Breast epithelium (tissue), 4 donors: ENCODE results near the gene PLS1. TPM values are rescaled to one million over a fixed set of nuclear protein-coding genes. Genes with fewer than 3 reads are reported as not detected.

ENCODE experiments used
- DNase-seq, 2 donors: peaks; one replicate each; pipeline ENCODE4 v3.0.0-alpha.2; 2019; ENCODE audit warnings: low spot score in 2 of 2
- H3K27ac ChIP-seq, 2 donors: fragments of 200-600 bp; sonication (generic) in 1 of 2; one replicate each; pipeline ENCODE4 v1.5.1; 2016 to 2019; ENCODE audit warnings: mild to moderate bottlenecking in 1 of 2
- H3K27me3 ChIP-seq, 2 donors: fragments of 200-600 bp; sonication (generic) in 1 of 2; one replicate each; pipeline versions ENCODE4 v1.5.1 to v1.6.0; 2017 to 2019; ENCODE audit warnings: control low read depth in 1 of 2, mild to moderate bottlenecking in 1 of 2
- H3K36me3 ChIP-seq: fragments of 200-600 bp; one replicate; pipeline ENCODE4 v1.5.1; 2019
- H3K4me1 ChIP-seq, 2 donors: fragments of 200-600 bp; sonication (generic); one replicate each; pipeline ENCODE4 v1.5.1; 2016 to 2019; ENCODE audit warnings: control low read depth in 1 of 2
- H3K4me3 ChIP-seq, 3 donors: fragments of 200-600 bp; sonication (generic); 1 replicate in 2 of 3; 2 replicates in 1 of 3; pipeline ENCODE4 v1.5.1; 2016 to 2019; ENCODE audit warnings: mild to moderate bottlenecking in 3 of 3, moderate library complexity in 2 of 3
- H3K9me3 ChIP-seq, 2 donors: fragments of 200-600 bp; sonication (generic) in 1 of 2; one replicate each; pipeline ENCODE4 v1.5.1; 2016 to 2019; ENCODE audit warnings: control low read depth in 1 of 2
- POLR2A ChIP-seq: fragments of 450-650 bp; IDR thresholded peaks from one replicate; pipeline ENCODE4 v1.6.1; 2016; ENCODE audit warnings: antibody characterized with exemption, mild to moderate bottlenecking, moderate library complexity
- POLR2AphosphoS5 ChIP-seq, 3 donors: sonication (generic); formaldehyde crosslinking; IDR thresholded peaks; one replicate each; pipeline ENCODE4 v1.6.1; 2017; ENCODE audit warnings: antibody characterized with exemption in 3 of 3
- intact Hi-C: fragments of 100-400 bp; cut with DNase I; formaldehyde crosslinking; loops from one replicate; pipeline ENCODE4 v1.15.1; 2023; ENCODE audit warnings: low total_unique reads
- total RNA-seq, 3 donors: library from RNA; depleted of rRNA; stranded (reverse); fragments of >200 nt; gene quantifications; one replicate each; pipeline ENCODE4 v1.1.0, GENCODE V29; 2016
- TF ChIP-seq, protein P1 (sequence below), 3 donors: fragments of 450-650 bp; IDR thresholded peaks; one replicate each; pipeline ENCODE4 v1.5.1; 2016 to 2017; ENCODE audit warnings: antibody characterized with exemption in 3 of 3, mild to moderate bottlenecking in 3 of 3, moderate library complexity in 3 of 3

Gene PLS1
- total RNA-seq, 3 donors from 2014 or later, result 1.6 to 18.4 (median 15.7) TPM

DNA sequence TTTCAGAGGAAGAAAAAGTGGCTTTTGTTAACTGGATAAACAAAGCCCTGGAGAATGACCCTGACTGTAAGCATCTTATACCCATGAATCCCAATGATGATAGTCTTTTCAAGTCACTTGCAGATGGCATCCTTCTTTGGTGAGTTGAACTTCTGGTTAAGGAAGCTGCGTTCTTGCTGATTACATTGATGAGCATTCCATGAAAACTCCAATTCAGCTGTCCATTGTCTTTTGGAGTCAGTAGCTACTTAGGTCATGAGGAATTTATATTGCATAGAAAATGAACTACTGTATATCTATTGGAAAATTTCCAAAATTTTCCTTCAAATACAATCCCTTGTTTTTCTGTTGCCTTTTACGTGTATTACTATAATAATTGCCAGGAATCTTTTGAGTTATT lies 80.0 kb downstream of the PLS1 start:
- Histone ChIP-seq H3K4me1 (no peaks in the 10 kb centered on the region), H3K9me3 (no peaks in the 10 kb centered on the region), H3K36me3 (no peaks in the 10 kb centered on the region), H3K27ac (no peak overlapping the region), H3K4me3 (no peak overlapping the region), H3K27me3 (no peaks in the 10 kb centered on the region)
- intact Hi-C loops, result no loop called here
- TF ChIP-seq POLR2A (no peak), POLR2AphosphoS5 (IDR thresholded peaks at IDR 0.05) (no peak)
- TF ChIP-seq, protein P1, sequence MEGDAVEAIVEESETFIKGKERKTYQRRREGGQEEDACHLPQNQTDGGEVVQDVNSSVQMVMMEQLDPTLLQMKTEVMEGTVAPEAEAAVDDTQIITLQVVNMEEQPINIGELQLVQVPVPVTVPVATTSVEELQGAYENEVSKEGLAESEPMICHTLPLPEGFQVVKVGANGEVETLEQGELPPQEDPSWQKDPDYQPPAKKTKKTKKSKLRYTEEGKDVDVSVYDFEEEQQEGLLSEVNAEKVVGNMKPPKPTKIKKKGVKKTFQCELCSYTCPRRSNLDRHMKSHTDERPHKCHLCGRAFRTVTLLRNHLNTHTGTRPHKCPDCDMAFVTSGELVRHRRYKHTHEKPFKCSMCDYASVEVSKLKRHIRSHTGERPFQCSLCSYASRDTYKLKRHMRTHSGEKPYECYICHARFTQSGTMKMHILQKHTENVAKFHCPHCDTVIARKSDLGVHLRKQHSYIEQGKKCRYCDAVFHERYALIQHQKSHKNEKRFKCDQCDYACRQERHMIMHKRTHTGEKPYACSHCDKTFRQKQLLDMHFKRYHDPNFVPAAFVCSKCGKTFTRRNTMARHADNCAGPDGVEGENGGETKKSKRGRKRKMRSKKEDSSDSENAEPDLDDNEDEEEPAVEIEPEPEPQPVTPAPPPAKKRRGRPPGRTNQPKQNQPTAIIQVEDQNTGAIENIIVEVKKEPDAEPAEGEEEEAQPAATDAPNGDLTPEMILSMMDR (IDR thresholded peaks at IDR 0.05), result no peak
- DNase-seq, result no peak

DNA sequence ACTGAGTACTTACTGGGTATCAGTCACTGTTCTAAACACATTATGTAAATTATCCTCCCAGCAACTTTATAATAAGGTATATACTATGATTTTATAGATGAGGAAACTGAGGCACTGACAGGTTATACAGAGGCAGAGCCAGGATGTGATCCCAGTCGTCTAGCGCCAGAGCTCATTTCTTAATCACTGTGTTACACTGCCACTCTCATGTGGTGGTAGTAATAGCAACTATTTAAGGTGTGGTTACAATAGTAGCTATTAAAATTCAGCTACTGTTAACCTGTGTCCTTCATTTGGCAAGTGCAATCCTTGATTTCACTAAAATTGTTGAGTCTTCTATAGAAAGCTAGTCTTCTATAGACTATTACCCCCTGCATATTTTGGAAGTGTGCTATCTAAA lies 84.5 kb downstream of the PLS1 start:
- no peak for DNase-seq
- Histone ChIP-seq H3K9me3 (no peaks in the 10 kb centered on the region), H3K36me3 (no peaks in the 10 kb centered on the region), H3K27me3 (no peaks in the 10 kb centered on the region), H3K4me3 (no peak overlapping the region), H3K27ac (no peak overlapping the region), H3K4me1 (no peaks in the 10 kb centered on the region)
- TF ChIP-seq POLR2A, result no peak
- TF ChIP-seq, protein P1 (IDR thresholded peaks at IDR 0.05), result no peak
- intact Hi-C loops, result no loop called here

- no peak overlapping the region for H3K27ac ChIP-seq
- no peak overlapping the region for H3K4me3 ChIP-seq
- H3K9me3 ChIP-seq, result no peaks in the 10 kb centered on the region
- no peaks in the 10 kb centered on the region for H3K4me1 ChIP-seq
- intact Hi-C loops, result no loop called here
- H3K36me3 ChIP-seq, result no peaks in the 10 kb centered on the region
- TF ChIP-seq POLR2A, result no peak
- TF ChIP-seq, protein P1 (IDR thresholded peaks at IDR 0.05), result no peak
- TF ChIP-seq POLR2AphosphoS5 (IDR thresholded peaks at IDR 0.05), result no peak
- no peaks in the 10 kb centered on the region for H3K27me3 ChIP-seq
- no peak for DNase-seq
These were observed 94.4 kb downstream of the PLS1 start for GRCh38 chr3:142690613-142691012.

DNA sequence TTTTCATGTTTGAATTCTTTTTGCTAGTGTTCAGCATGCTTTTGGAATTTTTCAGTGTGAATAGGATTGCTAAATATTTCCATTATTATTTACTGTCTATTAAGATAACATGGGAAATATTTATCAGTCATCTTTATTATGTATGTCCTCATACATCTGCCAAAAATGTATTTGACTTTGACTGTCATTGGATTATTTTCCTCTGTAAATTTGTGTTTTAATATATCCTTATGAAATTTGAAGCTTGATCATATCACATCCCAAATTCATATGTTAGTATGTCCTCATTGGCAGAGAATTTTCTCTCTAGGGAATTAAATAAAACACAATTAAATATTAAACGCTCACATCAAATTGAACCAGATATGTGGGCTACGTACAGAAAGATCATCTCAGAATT lies 95.3 kb downstream of the PLS1 start:
- no peak overlapping the region for H3K27ac ChIP-seq
- no peaks in the 10 kb centered on the region for H3K27me3 ChIP-seq
- no peaks in the 10 kb centered on the region for H3K4me1 ChIP-seq
- TF ChIP-seq, protein P1 (IDR thresholded peaks at IDR 0.05), result no peak
- TF ChIP-seq POLR2AphosphoS5 (IDR thresholded peaks at IDR 0.05) (no peak), POLR2A (no peak)
- no peak for DNase-seq
- intact Hi-C loops, result no loop called here
- H3K9me3 ChIP-seq, result no peaks in the 10 kb centered on the region
- no peak overlapping the region for H3K4me3 ChIP-seq
- H3K36me3 ChIP-seq, result no peaks in the 10 kb centered on the region

GRCh38 chr3:142693136-142693853 lies 97.1 kb downstream of the PLS1 start:
- Histone ChIP-seq H3K4me1 (no peaks in the 10 kb centered on the region), H3K4me3 (no peak overlapping the region), H3K27ac (no peak overlapping the region), H3K36me3 (no peaks in the 10 kb centered on the region), H3K9me3 (no peaks in the 10 kb centered on the region), H3K27me3 (no peaks in the 10 kb centered on the region)
- no peak for DNase-seq
- intact Hi-C loops, result no loop called here
- TF ChIP-seq POLR2AphosphoS5 (IDR thresholded peaks at IDR 0.05) (no peak), POLR2A (no peak)
- TF ChIP-seq, protein P1 (IDR thresholded peaks at IDR 0.05), result no peak
